GM19193 (cell line): Measurements from ENCODE around the gene H19.

Source experiments
- POLR2A ChIP-seq: IDR thresholded peaks from 4 replicates; pipeline ENCODE4 v1.6.1; 2011; ENCODE audit not compliant: insufficient read depth, insufficient read length; ENCODE audit errors: extremely low read depth

H19 gene

GRCh38 chr11:1997755-1998154 lies at the start of gene H19:
Gene H19 (minus strand): TSS chr11:1997842.
- no peak for TF ChIP-seq POLR2A

- no peak for TF ChIP-seq POLR2A
These were observed 44.3 kb upstream of the H19 start for GRCh38 chr11:2041963-2042362.

GRCh38 chr11:2041153-2041552 lies 43.5 kb upstream of the H19 start:
- no peak for TF ChIP-seq POLR2A

- no peak for TF ChIP-seq POLR2A
These were observed 41.6 kb upstream of the H19 start for GRCh38 chr11:2039198-2039759.

- no peak for TF ChIP-seq POLR2A
These were observed 39.3 kb upstream of the H19 start for GRCh38 chr11:2036863-2037486.

GRCh38 chr11:2035382-2035781 lies 37.7 kb upstream of the H19 start:
- TF ChIP-seq POLR2A, result no peak

GRCh38 chr11:2031058-2031457 lies 33.4 kb upstream of the H19 start:
- no peak for TF ChIP-seq POLR2A

GRCh38 chr11:2027708-2028107 lies 30.1 kb upstream of the H19 start:
- TF ChIP-seq POLR2A, result no peak

- TF ChIP-seq POLR2A, result no peak
These were observed 17.4 kb upstream of the H19 start for GRCh38 chr11:2015025-2015424.

- no peak for TF ChIP-seq POLR2A
These were observed 14.8 kb upstream of the H19 start for GRCh38 chr11:2012440-2012839.

GRCh38 chr11:2004466-2004865 lies 6.8 kb upstream of the H19 start:
- no peak for TF ChIP-seq POLR2A

GRCh38 chr11:2002807-2003206 lies 5.2 kb upstream of the H19 start:
- TF ChIP-seq POLR2A, result no peak

GRCh38 chr11:2002042-2002776 lies 4.6 kb upstream of the H19 start:
- TF ChIP-seq POLR2A, result no peak

- TF ChIP-seq POLR2A, result no peak
These were observed 1.2 kb upstream of the H19 start for GRCh38 chr11:1998861-1999260.

GRCh38 chr11:1998290-1998689 lies 648 bp upstream of the H19 start:
- no peak for TF ChIP-seq POLR2A

GRCh38 chr11:1994121-1994520 lies 3.5 kb downstream of the H19 start:
- no peak for TF ChIP-seq POLR2A
